MM.1S (cell line): ENCODE data around the gene FOXP4.

Experiments
- DNase-seq: peaks from one replicate; pipeline ENCODE4 v3.0.0-alpha.2; 2015
- H2AFZ ChIP-seq: fragments of 300-600 bp; sonication (generic); 2 replicates; pipeline ENCODE4 v1.6.0; 2016; ENCODE audit warnings: antibody characterized with exemption, low read length
- H3F3A ChIP-seq: fragments of 300-600 bp; sonication (generic); 2 replicates; pipeline ENCODE4 v1.6.1; 2016; ENCODE audit warnings: mild to moderate bottlenecking, antibody characterized with exemption, low read length, moderate library complexity, mixed read lengths; ENCODE audit not compliant: insufficient read depth
- H3K27ac ChIP-seq: fragments of 300-600 bp; sonication (generic); 2 replicates; pipeline ENCODE4 v1.5.1; 2016; ENCODE audit warnings: mild to moderate bottlenecking, low read length
- H3K27me3 ChIP-seq: fragments of 300-600 bp; sonication (generic); replicated peaks from 2 replicates; pipeline ENCODE4 v1.6.0; 2016; ENCODE audit warnings: low read length; ENCODE audit not compliant: insufficient read depth
- H3K36me3 ChIP-seq: fragments of 300-600 bp; sonication (generic); replicated peaks from 2 replicates; pipeline ENCODE4 v1.6.1; 2016; ENCODE audit warnings: mild to moderate bottlenecking, low read length, mixed read lengths; ENCODE audit not compliant: insufficient read depth
- H3K4me1 ChIP-seq: fragments of 300-600 bp; sonication (generic); 2 replicates; pipeline ENCODE4 v1.6.1; 2016; ENCODE audit warnings: low read length, mixed read lengths
- H3K4me2 ChIP-seq: fragments of 300-600 bp; sonication (generic); 2 replicates; pipeline ENCODE4 v1.6.0; 2016; ENCODE audit warnings: low read depth, low read length
- H3K4me3 ChIP-seq: fragments of 300-600 bp; sonication (generic); 2 replicates; pipeline ENCODE4 v1.5.1; 2016; ENCODE audit warnings: low read length, mixed read lengths
- H3K79me2 ChIP-seq: fragments of 300-600 bp; sonication (generic); 2 replicates; pipeline ENCODE4 v1.6.1; 2016; ENCODE audit warnings: mixed run types, low read length, mixed read lengths
- H3K9ac ChIP-seq: fragments of 300-600 bp; sonication (generic); 2 replicates; pipeline ENCODE4 v1.6.1; 2016; ENCODE audit warnings: low read length, mixed read lengths
- H3K9me2 ChIP-seq: fragments of 300-600 bp; sonication (generic); replicated peaks from 2 replicates; pipeline ENCODE4 v1.6.1; 2016; ENCODE audit warnings: mild to moderate bottlenecking, low read length, mixed read lengths; ENCODE audit not compliant: insufficient read depth
- H3K9me3 ChIP-seq: fragments of 300-600 bp; sonication (generic); replicated peaks from 2 replicates; pipeline ENCODE4 v1.6.1; 2016; ENCODE audit warnings: mild to moderate bottlenecking, low read length, mixed read lengths; ENCODE audit not compliant: insufficient read depth
- H4K20me1 ChIP-seq: fragments of 300-600 bp; sonication (generic); 2 replicates; pipeline ENCODE4 v1.6.1; 2016; ENCODE audit warnings: mild to moderate bottlenecking, low read length, moderate library complexity, mixed read lengths; ENCODE audit not compliant: insufficient read depth
- CTCF ChIP-seq: fragments of 300-600 bp; sonication (generic); IDR thresholded peaks from 2 replicates; pipeline ENCODE4 v1.5.1; 2016; ENCODE audit warnings: antibody characterized with exemption, low read length, mixed read lengths
- EZH2 ChIP-seq: fragments of 300-600 bp; sonication (generic); optimal IDR thresholded peaks from 2 replicates; pipeline ENCODE3; 2017; ENCODE audit warnings: low read depth, mild to moderate bottlenecking, antibody characterized with exemption, low read length, mixed read lengths
- EZH2phosphoT487 ChIP-seq: fragments of 300-600 bp; sonication (generic); IDR thresholded peaks from 2 replicates; pipeline ENCODE4 v1.6.1; 2018; ENCODE audit warnings: antibody characterized with exemption, low read length

The FOXP4 gene

GRCh38 chr6:41558033-41558807 is 12.0 kb downstream of the FOXP4 start:
- Histone ChIP-seq H4K20me1 (no peaks in the 10 kb centered on the region), H3K4me2 (no peak overlapping the region), H3K4me3 (no peak overlapping the region), H3K9me3 (no peaks in the 10 kb centered on the region), H3K36me3 (no peaks in the 10 kb centered on the region), H3K9me2 (no peaks in the 10 kb centered on the region), H3K27ac (no peak overlapping the region), H2AFZ (no peak overlapping the region), H3K27me3 (no peaks in the 10 kb centered on the region), H3K79me2 (no peaks in the 10 kb centered on the region), H3K9ac (no peak overlapping the region), H3K4me1 (no peaks in the 10 kb centered on the region), H3F3A (no peaks in the 10 kb centered on the region)
- TF ChIP-seq EZH2phosphoT487 (no peak), CTCF (no peak), EZH2 (no peak)
- DNase-seq, result no peak

- no peaks in the 10 kb centered on the region for H3K9me3 ChIP-seq
- peak overlapping the region; percentile 33; the same call in 1 of the 2 replicates for H3K4me2 ChIP-seq
- peak overlapping the region; percentile 4; the same call in 1 of the 2 replicates for H3K9ac ChIP-seq
- H3K27me3 ChIP-seq, result no peaks in the 10 kb centered on the region
- no peak for DNase-seq
- H3K4me3 ChIP-seq, result peak overlapping the region; percentile 46
- no peaks in the 10 kb centered on the region for H4K20me1 ChIP-seq
- no peak overlapping the region for H3K27ac ChIP-seq
- H3K9me2 ChIP-seq, result no peaks in the 10 kb centered on the region
- TF ChIP-seq EZH2phosphoT487 (no peak), CTCF (no peak), EZH2 (no peak)
- H3F3A ChIP-seq, result no peaks in the 10 kb centered on the region
- H3K4me1 ChIP-seq, result no peaks in the 10 kb centered on the region
- no peaks in the 10 kb centered on the region for H3K36me3 ChIP-seq
- H3K79me2 ChIP-seq, result no peaks in the 10 kb centered on the region
- no peak overlapping the region for H2AFZ ChIP-seq
Observed at GRCh38 chr6:41559655-41560427, 13.7 kb downstream of the FOXP4 start.

- H3K27me3 ChIP-seq, result no peaks in the 10 kb centered on the region
- no peaks in the 10 kb centered on the region for H3K9me2 ChIP-seq
- H3F3A ChIP-seq, result no peaks in the 10 kb centered on the region
- peak overlapping the region; percentile 0; the same call in 1 of the 2 replicates for H2AFZ ChIP-seq
- DNase-seq, result peak; percentile 25
- peak overlapping the region; percentile 33; the same call in 1 of the 2 replicates for H3K4me2 ChIP-seq
- peak overlapping the region; percentile 4; the same call in 1 of the 2 replicates for H3K9ac ChIP-seq
- no peaks in the 10 kb centered on the region for H3K79me2 ChIP-seq
- H3K9me3 ChIP-seq, result no peaks in the 10 kb centered on the region
- H4K20me1 ChIP-seq, result no peaks in the 10 kb centered on the region
- no peaks in the 10 kb centered on the region for H3K4me1 ChIP-seq
- no peak for TF ChIP-seq EZH2
- TF ChIP-seq EZH2phosphoT487, result no peak
- no peak for TF ChIP-seq CTCF
- H3K36me3 ChIP-seq, result no peaks in the 10 kb centered on the region
- H3K27ac ChIP-seq, result peak overlapping the region; percentile 3; the same call in 1 of the 2 replicates
- H3K4me3 ChIP-seq, result peak overlapping the region; percentile 46
Observed at GRCh38 chr6:41560431-41561192, 14.4 kb downstream of the FOXP4 start.
